Neural cell (in vitro differentiated cells): ENCODE results near the gene CES2.

Experiments
- EZH2 ChIP-seq: fragments of 200-600, 300-800 bp; shearing (Covaris generic), sonication (generic); IDR thresholded peaks from 2 replicates; pipeline ENCODE4 v1.6.1; 2014; ENCODE audit warnings: antibody characterized with exemption, low read length, borderline replicate concordance, mild to moderate bottlenecking; ENCODE audit not compliant: insufficient read depth, poor library complexity, severe bottlenecking
- TF ChIP-seq, protein P1 (sequence below): fragments of 450-650 bp; IDR thresholded peaks from 2 replicates; pipeline ENCODE4 v1.5.1; 2014; ENCODE audit warnings: antibody characterized with exemption, mild to moderate bottlenecking, moderate library complexity; ENCODE audit not compliant: poor library complexity, severe bottlenecking

DNA sequence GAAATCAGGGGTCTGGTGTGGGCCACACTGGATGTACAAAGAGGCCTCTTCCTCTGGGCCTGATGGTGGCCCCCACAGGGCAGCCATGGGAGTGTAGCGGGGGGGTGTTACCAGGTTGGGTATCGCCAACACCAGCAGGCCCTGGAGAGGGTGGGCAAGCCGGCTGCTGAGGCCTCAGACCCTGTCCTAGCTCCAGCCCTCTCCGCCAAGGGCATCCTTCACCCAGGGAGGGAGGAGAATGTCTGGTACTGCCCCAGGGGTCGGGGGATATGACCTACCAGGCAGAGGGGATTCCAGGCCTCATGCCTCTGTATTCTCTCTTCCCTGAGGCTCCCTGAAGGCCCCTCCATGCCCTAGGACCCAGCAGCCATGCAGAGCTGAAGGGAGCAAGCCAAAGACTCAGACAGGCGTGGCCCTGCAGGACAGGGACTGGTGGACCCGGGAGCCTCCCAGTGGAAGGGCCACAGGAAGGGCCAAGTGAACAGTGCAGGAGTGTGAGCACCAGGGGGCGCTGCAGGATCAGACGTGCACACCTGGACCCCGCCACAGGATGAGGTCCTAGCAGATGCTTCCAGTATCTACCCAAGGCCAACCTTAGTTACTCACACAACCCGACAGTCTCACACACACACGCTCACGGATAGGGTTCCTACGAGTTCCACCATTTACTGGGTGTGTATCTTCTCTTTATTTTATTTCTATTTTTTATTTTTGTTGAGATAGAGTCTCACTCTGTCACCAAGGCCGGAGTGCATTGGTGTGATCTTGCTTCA, 42.2 kb downstream of the CES2 start:
- TF ChIP-seq, protein P1, sequence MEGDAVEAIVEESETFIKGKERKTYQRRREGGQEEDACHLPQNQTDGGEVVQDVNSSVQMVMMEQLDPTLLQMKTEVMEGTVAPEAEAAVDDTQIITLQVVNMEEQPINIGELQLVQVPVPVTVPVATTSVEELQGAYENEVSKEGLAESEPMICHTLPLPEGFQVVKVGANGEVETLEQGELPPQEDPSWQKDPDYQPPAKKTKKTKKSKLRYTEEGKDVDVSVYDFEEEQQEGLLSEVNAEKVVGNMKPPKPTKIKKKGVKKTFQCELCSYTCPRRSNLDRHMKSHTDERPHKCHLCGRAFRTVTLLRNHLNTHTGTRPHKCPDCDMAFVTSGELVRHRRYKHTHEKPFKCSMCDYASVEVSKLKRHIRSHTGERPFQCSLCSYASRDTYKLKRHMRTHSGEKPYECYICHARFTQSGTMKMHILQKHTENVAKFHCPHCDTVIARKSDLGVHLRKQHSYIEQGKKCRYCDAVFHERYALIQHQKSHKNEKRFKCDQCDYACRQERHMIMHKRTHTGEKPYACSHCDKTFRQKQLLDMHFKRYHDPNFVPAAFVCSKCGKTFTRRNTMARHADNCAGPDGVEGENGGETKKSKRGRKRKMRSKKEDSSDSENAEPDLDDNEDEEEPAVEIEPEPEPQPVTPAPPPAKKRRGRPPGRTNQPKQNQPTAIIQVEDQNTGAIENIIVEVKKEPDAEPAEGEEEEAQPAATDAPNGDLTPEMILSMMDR = peak; percentile 69
- no peak for TF ChIP-seq EZH2
